Measurements from ENCODE around the gene OFD1.

OFD1 gene

GRCh38 chrX:13816643-13817627 is 82.4 kb downstream of the OFD1 start, which contains the start of gene GPM6B:
Gene GPM6B (minus strand): TSS chrX:13817093. CDS start chrX:13816904, 189 bp downstream.
- DNase-seq (ENCODE audit: extremely low read depth, low read depth) = no peak
- TF ChIP-seq CTCF (IDR thresholded peaks at IDR 0.05; ENCODE audit: low read depth, low read length, missing control alignments) = no peak
- H3K4me3 ChIP-seq (replicated peaks; ENCODE audit: low read depth, low read length) = no peak within 1 kb of the TSS

Measured in HFF-Myc (cell line).